HG02943 (cell line): Measurements from ENCODE around the gene RSBN1L.
A peak's percentile ranks its signal among the peaks of the same experiment; 100 is the strongest.
"Not testable (repeated sequence)": the region's sequence is repeated elsewhere in the genome, so short reads cannot be mapped to it uniquely, and the experiment has no call there.

ENCODE experiments used
- ATAC-seq: cut with Tn5 transposase; IDR thresholded peaks from one replicate; pipeline ENCODE4 v1.9.1; 2021; ENCODE audit warnings: mild to moderate bottlenecking, low read depth, moderate library complexity; ENCODE audit not compliant: unreplicated experiment

The RSBN1L gene

GRCh38 chr7:77687100-77687746 is 9.0 kb upstream of the RSBN1L start:
- ATAC-seq = no peak

- ATAC-seq = no peak
These were observed 8.5 kb upstream of the RSBN1L start for GRCh38 chr7:77687747-77688144.

- no peak for ATAC-seq
These were observed 6.0 kb upstream of the RSBN1L start for GRCh38 chr7:77690289-77690688.

- no peak for ATAC-seq
These were observed 4.3 kb upstream of the RSBN1L start for GRCh38 chr7:77691892-77692491.

GRCh38 chr7:77693830-77694583 is 2.3 kb upstream of the RSBN1L start:
- ATAC-seq = no peak

GRCh38 chr7:77696643-77697534 is 630 bp downstream of the RSBN1L start:
- peak; percentile 22 for ATAC-seq

GRCh38 chr7:77697535-77697831 is 1.2 kb downstream of the RSBN1L start:
- ATAC-seq = no peak

GRCh38 chr7:77698042-77698625 is 1.9 kb downstream of the RSBN1L start:
- ATAC-seq = no peak

GRCh38 chr7:77699056-77699455 is 2.8 kb downstream of the RSBN1L start:
- no peak for ATAC-seq

GRCh38 chr7:77702513-77702912 is 6.3 kb downstream of the RSBN1L start:
- ATAC-seq = no peak

- ATAC-seq = no peak
These were observed 6.8 kb downstream of the RSBN1L start for GRCh38 chr7:77702968-77703472.

- not testable (repeated sequence) for ATAC-seq
These were observed 7.4 kb downstream of the RSBN1L start for GRCh38 chr7:77703669-77704068.

- ATAC-seq = no peak
These were observed 11.3 kb downstream of the RSBN1L start for GRCh38 chr7:77707504-77707992.

- ATAC-seq = no peak
These were observed 13.8 kb downstream of the RSBN1L start for GRCh38 chr7:77710067-77710466.

GRCh38 chr7:77710861-77711260 is 14.6 kb downstream of the RSBN1L start:
- ATAC-seq = no peak

GRCh38 chr7:77714195-77714594 is 17.9 kb downstream of the RSBN1L start:
- ATAC-seq = no peak

- not testable (repeated sequence) for ATAC-seq
These were observed 18.7 kb downstream of the RSBN1L start for GRCh38 chr7:77714931-77715330.

GRCh38 chr7:77716804-77717203 is 20.5 kb downstream of the RSBN1L start:
- no peak for ATAC-seq

GRCh38 chr7:77717566-77717965 is 21.3 kb downstream of the RSBN1L start:
- not testable (repeated sequence) for ATAC-seq

GRCh38 chr7:77727527-77727926 is 31.3 kb downstream of the RSBN1L start:
- no peak for ATAC-seq
